Measurements from ENCODE around the gene MAPK11.

Gene MAPK11

DNA sequence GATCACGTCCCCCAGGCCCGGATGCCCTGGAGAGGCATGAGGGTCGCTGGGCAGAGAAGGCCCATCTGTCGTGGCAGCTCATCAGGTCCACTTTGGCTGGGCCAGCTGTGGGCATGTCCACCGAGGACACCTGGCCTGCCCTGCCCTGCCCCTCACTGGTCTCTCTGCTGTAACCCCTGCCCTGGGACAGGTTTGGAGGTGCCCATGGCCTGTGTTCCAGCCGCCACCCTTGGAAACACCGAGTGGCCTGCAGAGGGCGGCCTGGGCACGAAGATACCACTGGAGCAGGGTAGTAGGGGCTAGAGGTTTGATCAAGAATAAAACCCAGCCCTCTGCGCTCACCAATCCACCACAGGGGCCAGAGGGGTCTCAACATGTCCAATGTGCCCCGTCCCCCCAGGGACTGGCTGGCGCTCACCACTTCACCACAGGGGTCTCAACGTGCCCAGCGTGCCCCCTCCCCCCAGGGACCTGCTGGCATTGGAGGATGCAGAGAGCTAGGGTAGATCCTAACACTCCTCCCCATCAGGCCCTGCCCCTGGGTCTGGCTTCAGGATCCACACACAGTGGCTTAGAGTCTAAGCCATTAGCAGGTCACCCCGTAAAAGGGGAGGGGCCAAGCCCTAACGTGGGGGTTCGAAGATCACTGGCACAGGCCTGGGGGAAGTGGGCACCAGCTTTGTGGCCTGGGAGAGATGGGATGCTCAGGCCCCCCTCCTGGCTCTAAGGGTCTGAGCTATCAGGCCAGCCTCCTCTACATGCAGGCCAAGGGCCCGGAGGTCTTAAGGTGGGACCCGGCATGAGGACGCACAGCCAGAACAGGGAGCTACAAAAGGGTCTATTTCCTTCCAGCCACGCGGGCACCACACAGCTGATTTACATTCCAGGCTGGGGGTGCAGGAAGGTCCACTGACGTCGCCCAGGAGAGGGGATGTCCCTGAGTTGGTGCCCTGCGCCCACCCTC lies 17.8 kb downstream of the MAPK11 start:
- CTCF ChIA-PET = interaction anchor here (0.6 to 6.3 kb wide), 24 partner anchors 10 to 369 kb away, joined by 3 to 64 read pairs (median 4); partner anchors contain the start of genes LMF2, MAPK12, NCAPH2 and SCO2
- DNase-seq (ENCODE audit: extremely low spot score) = peak; percentile 74
- TF ChIP-seq, protein P1, sequence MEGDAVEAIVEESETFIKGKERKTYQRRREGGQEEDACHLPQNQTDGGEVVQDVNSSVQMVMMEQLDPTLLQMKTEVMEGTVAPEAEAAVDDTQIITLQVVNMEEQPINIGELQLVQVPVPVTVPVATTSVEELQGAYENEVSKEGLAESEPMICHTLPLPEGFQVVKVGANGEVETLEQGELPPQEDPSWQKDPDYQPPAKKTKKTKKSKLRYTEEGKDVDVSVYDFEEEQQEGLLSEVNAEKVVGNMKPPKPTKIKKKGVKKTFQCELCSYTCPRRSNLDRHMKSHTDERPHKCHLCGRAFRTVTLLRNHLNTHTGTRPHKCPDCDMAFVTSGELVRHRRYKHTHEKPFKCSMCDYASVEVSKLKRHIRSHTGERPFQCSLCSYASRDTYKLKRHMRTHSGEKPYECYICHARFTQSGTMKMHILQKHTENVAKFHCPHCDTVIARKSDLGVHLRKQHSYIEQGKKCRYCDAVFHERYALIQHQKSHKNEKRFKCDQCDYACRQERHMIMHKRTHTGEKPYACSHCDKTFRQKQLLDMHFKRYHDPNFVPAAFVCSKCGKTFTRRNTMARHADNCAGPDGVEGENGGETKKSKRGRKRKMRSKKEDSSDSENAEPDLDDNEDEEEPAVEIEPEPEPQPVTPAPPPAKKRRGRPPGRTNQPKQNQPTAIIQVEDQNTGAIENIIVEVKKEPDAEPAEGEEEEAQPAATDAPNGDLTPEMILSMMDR (IDR thresholded peaks at IDR 0.05; ENCODE audit: control extremely low read depth, extremely low read depth, low read depth, missing control alignments) = peak; percentile 86
- POLR2A ChIA-PET = interaction anchor here (0.6 kb wide), 1 partner anchor 15 kb away, joined by 4 read pairs; no protein-coding TSS in a partner anchor

DNA sequence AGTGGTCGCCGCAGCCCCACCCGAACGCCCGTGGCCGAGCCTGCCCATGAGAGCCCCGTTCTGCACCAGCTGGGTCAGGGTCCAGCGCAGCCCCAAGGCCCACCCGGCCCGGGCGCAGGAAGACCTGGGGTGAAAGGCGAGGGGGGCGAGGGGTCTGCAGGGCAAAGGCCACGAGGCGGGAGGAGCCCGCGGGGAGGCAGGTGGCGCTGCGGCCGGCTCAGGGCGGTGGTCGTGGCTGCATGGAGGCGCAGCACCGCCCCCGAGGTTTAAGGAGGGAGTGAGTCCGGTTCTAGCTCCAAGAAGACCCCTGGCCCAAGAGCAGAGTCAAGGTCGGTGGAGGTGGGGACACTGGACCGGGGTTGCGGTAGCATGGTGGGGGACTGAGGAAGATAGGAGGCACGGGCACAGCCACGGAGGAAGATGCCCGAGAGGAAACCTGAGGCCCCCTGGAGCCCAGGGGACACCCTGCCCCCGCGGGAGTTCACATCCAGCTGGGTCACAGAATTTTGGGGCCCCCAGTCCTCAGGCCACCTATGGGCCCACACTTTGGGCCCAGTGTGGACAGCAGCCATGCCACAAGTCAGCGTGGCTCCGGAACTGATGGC lies 18.6 kb downstream of the MAPK11 start:
- CTCF ChIA-PET = interaction anchor here (0.6 to 6.3 kb wide), 20 partner anchors 10 to 370 kb away, joined by 3 to 64 read pairs (median 4); partner anchors contain the start of genes MAPK12 and SCO2
- POLR2A ChIA-PET = interaction anchor here (0.6 kb wide), 1 partner anchor 16 kb away, joined by 4 read pairs; no protein-coding TSS in a partner anchor
- TF ChIP-seq, protein P1 (IDR thresholded peaks at IDR 0.05; ENCODE audit: control extremely low read depth, extremely low read depth, low read depth, missing control alignments) = no peak
- no peak for DNase-seq (ENCODE audit: extremely low spot score)

DNA sequence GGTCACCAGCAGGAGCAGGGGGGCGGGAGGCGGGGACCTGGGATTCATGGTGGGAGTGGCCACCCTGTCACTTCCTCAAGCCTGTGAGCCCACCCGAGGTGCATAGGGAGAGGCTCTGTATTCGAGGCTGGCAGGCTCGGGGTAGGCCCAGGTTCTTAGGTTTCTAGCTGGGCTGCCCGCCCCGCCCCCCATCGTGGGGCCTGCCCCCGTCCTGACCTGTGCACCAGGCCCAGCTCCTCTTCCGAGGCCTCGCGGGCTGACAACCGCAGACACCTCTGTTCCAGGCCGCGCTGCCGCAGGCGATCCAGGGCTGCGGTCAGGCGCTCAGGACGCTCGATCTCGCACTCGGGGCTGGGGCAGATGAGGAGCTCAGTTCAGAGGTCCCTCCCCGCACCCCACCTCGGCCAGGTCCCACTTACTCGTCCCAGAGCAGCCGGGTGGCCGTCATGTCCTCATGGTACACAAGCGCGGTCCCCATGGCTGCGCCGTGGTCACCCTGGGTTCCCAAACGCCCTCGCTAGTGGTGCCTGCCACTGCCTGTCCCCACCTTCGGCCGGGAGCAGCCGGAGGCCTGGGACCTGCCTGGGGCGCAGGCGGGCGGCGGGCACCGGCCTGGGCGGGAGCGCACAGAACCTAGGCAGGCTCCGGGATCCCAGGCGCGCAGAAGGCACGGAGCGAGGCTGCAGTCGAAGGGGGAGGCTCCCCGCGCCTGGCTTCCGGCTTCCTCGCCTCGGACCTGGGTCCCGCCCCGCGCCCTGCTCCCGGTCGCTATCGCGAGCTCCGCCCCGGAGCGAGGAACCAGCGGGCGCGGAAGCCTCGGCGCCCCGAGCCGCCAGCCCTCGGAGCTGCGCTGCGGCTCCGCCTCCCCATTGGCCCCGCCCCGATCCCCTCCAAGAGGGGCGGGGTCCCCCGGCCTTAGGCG lies 19.4 kb downstream of the MAPK11 start, which contains the start of gene HDAC10:
Gene HDAC10 (minus strand): TSS at position 711 of the 922 bp plus-strand sequence. CDS start 233 bp downstream, at position 478.
- ChIA-PET CTCF (interaction anchor here (0.8 to 6.3 kb wide), 16 partner anchors 9 to 371 kb away, joined by 3 to 64 read pairs (median 4); partner anchors contain the start of genes MAPK12 and SCO2), POLR2A (interaction anchor here (0.6 kb wide), 1 partner anchor 421 kb away, joined by 3 read pairs; no protein-coding TSS in a partner anchor)
- DNase-seq (ENCODE audit: extremely low spot score) = peak; percentile 93
- TF ChIP-seq, protein P1 (IDR thresholded peaks at IDR 0.05; ENCODE audit: control extremely low read depth, extremely low read depth, low read depth, missing control alignments) = no peak

DNA sequence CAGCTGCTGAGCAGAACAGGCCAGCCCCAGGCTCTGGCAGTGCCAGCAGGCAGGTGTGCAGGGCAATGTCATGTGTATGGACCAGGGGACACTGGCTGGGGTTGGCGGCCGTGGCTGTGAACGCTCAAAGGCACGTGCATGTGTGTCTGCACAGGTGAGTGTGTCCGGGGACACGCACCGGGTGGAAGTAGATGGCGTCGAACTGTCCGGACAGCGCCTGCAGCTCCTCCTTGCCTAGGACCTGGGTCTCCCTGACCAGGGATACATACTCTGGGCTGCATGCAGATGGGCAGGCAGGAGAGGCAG lies 20.0 kb downstream of the MAPK11 start:
- TF ChIP-seq, protein P1 (IDR thresholded peaks at IDR 0.05; ENCODE audit: control extremely low read depth, extremely low read depth, low read depth, missing control alignments) = no peak
- POLR2A ChIA-PET = interaction anchor here (0.6 kb wide), 1 partner anchor 420 kb away, joined by 3 read pairs; no protein-coding TSS in a partner anchor
- CTCF ChIA-PET = interaction anchor here (1.1 to 6.3 kb wide), 6 partner anchors 9 to 91 kb away, joined by 3 to 64 read pairs (median 13); partner anchors contain the start of gene MAPK12
- no peak for DNase-seq (ENCODE audit: extremely low spot score)

DNA sequence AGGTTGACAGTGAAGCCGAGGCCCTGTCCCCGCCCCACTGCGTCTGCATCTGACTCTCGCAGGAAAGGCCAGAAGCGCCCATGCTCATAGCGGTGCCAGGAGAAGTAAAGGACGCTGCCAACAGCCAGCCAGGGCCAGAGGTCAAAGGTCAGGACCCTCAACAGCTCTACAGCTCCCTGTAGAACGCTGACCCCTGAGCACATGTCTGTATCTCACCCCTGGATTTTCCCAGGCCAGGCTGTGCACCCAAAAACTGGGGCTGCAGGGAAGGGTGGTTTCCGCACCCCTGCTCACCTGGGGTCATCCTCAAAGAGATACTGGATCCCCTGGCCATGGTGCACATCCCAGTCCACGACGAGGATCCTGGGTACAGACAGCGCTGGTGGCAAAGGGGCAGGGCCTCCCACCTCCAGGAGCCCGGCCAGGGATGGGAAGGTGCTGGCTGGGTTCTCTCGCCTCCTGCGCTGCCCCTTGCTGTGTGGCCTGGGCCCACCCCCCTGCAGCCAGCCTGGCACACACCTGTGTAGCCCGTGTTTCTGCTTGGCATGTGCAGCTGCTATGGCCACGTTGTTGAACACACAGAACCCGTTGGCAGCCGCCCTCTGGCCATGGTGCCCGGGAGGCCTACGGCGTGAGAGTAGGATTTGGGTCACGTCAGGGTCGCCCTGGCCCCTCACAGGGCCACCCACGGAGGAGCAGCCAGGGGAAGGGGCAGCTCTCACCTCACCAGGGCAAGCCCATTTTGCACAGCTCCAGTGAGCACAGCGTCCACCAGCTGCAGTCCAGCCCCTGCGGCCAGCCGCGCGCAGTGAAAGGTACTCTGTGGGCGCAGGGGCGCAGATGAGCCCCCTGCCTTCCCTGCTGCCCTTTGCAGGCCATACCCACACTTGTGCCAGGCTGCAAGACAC lies 20.6 kb downstream of the MAPK11 start:
- no peak for DNase-seq (ENCODE audit: extremely low spot score)
- TF ChIP-seq, protein P1 (IDR thresholded peaks at IDR 0.05; ENCODE audit: control extremely low read depth, extremely low read depth, low read depth, missing control alignments) = no peak
- ChIA-PET POLR2A (no interaction called here), CTCF (interaction anchor here (1.9 to 3.4 kb wide), 3 partner anchors 8 to 78 kb away, joined by 11 to 15 read pairs (median 14); no protein-coding TSS in a partner anchor)

Data from GM10248 (cell line).